ENCODE results near the gene MACF1.

The MACF1 gene

DNA sequence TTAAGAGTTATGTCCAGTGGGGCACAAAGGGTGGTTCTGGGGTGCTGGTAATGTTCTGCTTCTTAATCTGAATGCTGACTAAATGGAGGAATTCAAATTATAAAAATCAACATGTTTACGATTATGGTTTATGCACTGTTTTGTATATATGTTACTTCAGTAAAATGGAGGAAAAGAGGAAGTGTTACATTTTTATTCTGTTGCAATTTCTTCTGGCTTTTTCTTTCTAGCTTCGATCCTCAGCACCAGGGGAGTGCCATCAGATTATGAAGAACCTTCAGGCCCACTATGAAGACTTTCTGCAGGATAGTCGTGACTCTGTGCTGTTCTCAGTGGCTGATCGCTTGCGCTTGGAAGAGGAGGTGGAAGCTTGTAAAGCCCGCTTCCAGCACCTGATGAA lies 105.5 kb downstream of the MACF1 start:
- H2BK120ac ChIP-seq (ENCODE audit: insufficient read depth, low read length, poor library complexity) = no peak overlapping the region
- H4K12ac ChIP-seq (ENCODE audit: low read depth, low read length) = no peak overlapping the region
- no peaks in the 10 kb centered on the region for H3K79me2 ChIP-seq (ENCODE audit: control insufficient read depth, insufficient read depth, low read length, poor library complexity)
- no peak overlapping the region for H3K27ac ChIP-seq (ENCODE audit: low read depth, low read length)
- no peaks in the 10 kb centered on the region for H3K4me1 ChIP-seq (ENCODE audit: control insufficient read depth in 1 of 2, insufficient read depth in 2 of 2, low read length in 2 of 2)
- H3K9ac ChIP-seq (ENCODE audit: low read length) = no peak overlapping the region
- no peak overlapping the region for H2AK5ac ChIP-seq (ENCODE audit: low read length)
- no peak overlapping the region for H4K91ac ChIP-seq (ENCODE audit: low read depth, low read length)
- no peak overlapping the region for H3K4me3 ChIP-seq (ENCODE audit: low read depth, low read length)
- H2BK12ac ChIP-seq (ENCODE audit: low read length) = no peak overlapping the region
- no peak overlapping the region for H3K14ac ChIP-seq (ENCODE audit: low read length)
- no peaks in the 10 kb centered on the region for H3K27me3 ChIP-seq (ENCODE audit: insufficient read depth, low read length)
- no peak overlapping the region for H2AFZ ChIP-seq (ENCODE audit: insufficient read depth, low read length, poor library complexity)
- H4K8ac ChIP-seq (ENCODE audit: low read depth, low read length) = no peak overlapping the region
- no peak overlapping the region for H3K4ac ChIP-seq (ENCODE audit: low read depth, low read length)
- H3K79me1 ChIP-seq (ENCODE audit: low read length) = no peaks in the 10 kb centered on the region
- H2BK5ac ChIP-seq (ENCODE audit: low read depth, low read length, poor library complexity) = no peak overlapping the region
- WGBS (ENCODE audit: extremely low coverage, insufficient coverage, insufficient read length) = no CpG with 5 or more reads among the region's 6 CpGs
- no peak overlapping the region for H3K4me2 ChIP-seq (ENCODE audit: low read length)
- H3K9me3 ChIP-seq (ENCODE audit: insufficient read depth, low read depth, low read length) = no peaks in the 10 kb centered on the region
- no peak overlapping the region for H3K23ac ChIP-seq (ENCODE audit: low read length)
- no peak for DNase-seq
- H3K18ac ChIP-seq (ENCODE audit: low read length) = no peak overlapping the region
- peaks cover 18 to 23% of the 10 kb centered on the region in 2 experiments for H3K36me3 ChIP-seq (ENCODE audit: control insufficient read depth in 1 of 2, insufficient read depth in 2 of 2, low read length in 2 of 2)

DNA sequence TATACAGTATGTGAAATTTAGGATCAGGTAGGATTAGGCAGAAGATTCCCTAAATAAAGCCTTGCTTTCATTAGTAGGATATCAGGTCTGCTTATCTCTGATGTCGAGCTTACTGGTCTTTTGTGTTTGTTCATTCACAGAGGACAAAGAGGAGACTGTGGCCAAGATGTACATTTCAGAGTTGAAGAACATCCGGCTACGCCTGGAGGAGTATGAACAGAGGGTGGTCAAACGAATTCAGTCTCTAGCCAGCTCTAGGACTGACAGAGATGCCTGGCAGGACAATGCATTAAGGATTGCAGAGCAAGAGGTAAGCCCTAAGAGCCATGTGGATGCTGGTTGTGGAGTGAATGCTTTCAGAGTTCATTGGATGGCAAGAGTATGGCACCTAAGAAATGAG lies 106.2 kb downstream of the MACF1 start:
- no CpG with 5 or more reads among the region's 4 CpGs for WGBS (ENCODE audit: extremely low coverage, insufficient coverage, insufficient read length)

DNA sequence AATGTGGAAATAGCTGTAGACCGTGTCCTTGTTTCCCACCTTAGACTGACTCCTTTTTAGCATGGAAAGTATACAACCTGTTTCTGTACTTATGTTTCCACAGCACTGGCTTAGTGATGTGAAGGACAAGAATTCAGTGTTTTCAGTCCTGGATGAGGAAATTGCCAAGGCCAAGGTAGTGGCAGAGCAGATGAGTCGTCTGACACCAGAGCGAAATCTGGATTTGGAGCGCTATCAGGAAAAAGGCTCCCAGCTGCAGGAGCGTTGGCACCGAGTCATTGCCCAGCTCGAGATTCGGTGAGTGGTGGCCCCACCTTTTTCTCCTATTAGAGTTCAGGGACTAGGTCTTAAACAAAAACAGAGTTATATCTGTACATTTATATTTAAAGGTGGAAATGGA lies 112.6 kb downstream of the MACF1 start:
- peaks cover 20 to 41% of the 10 kb centered on the region in 2 experiments for H3K36me3 ChIP-seq (ENCODE audit: control insufficient read depth in 1 of 2, insufficient read depth in 2 of 2, low read length in 2 of 2)
- H3K79me1 ChIP-seq (ENCODE audit: low read length) = no peaks in the 10 kb centered on the region
- H3K4ac ChIP-seq (ENCODE audit: low read depth, low read length) = no peak overlapping the region
- H2BK12ac ChIP-seq (ENCODE audit: low read length) = no peak overlapping the region
- H3K9ac ChIP-seq (ENCODE audit: low read length) = no peak overlapping the region
- no peak overlapping the region for H2AK5ac ChIP-seq (ENCODE audit: low read length)
- no peak overlapping the region for H3K4me3 ChIP-seq (ENCODE audit: low read depth, low read length)
- H2BK120ac ChIP-seq (ENCODE audit: insufficient read depth, low read length, poor library complexity) = no peak overlapping the region
- no peak overlapping the region for H3K18ac ChIP-seq (ENCODE audit: low read length)
- no peak overlapping the region for H2BK5ac ChIP-seq (ENCODE audit: low read depth, low read length, poor library complexity)
- H3K14ac ChIP-seq (ENCODE audit: low read length) = no peak overlapping the region
- no peak for DNase-seq
- no CpG with 5 or more reads among the region's 8 CpGs for WGBS (ENCODE audit: extremely low coverage, insufficient coverage, insufficient read length)
- no peak overlapping the region for H3K4me2 ChIP-seq (ENCODE audit: low read length)
- no peaks in the 10 kb centered on the region for H3K4me1 ChIP-seq (ENCODE audit: control insufficient read depth in 1 of 2, insufficient read depth in 2 of 2, low read length in 2 of 2)
- no peaks in the 10 kb centered on the region for H3K27me3 ChIP-seq (ENCODE audit: insufficient read depth, low read length)
- no peak overlapping the region for H4K8ac ChIP-seq (ENCODE audit: low read depth, low read length)
- H3K79me2 ChIP-seq (ENCODE audit: control insufficient read depth, insufficient read depth, low read length, poor library complexity) = no peaks in the 10 kb centered on the region
- no peak overlapping the region for H2AFZ ChIP-seq (ENCODE audit: insufficient read depth, low read length, poor library complexity)
- H4K91ac ChIP-seq (ENCODE audit: low read depth, low read length) = no peak overlapping the region
- no peak overlapping the region for H3K23ac ChIP-seq (ENCODE audit: low read length)
- no peak overlapping the region for H3K27ac ChIP-seq (ENCODE audit: low read depth, low read length)
- no peaks in the 10 kb centered on the region for H3K9me3 ChIP-seq (ENCODE audit: insufficient read depth, low read depth, low read length)
- no peak overlapping the region for H4K12ac ChIP-seq (ENCODE audit: low read depth, low read length)

More for the DNA sequence above, 106.2 kb downstream of the MACF1 start:
- no peak for DNase-seq
- no peak overlapping the region for H4K8ac ChIP-seq (ENCODE audit: low read depth, low read length)
- H3K9ac ChIP-seq (ENCODE audit: low read length) = peak overlapping the region; percentile 65
- no peak overlapping the region for H3K4me3 ChIP-seq (ENCODE audit: low read depth, low read length)
- no peak overlapping the region for H4K91ac ChIP-seq (ENCODE audit: low read depth, low read length)
- no peaks in the 10 kb centered on the region for H3K4me1 ChIP-seq (ENCODE audit: control insufficient read depth in 1 of 2, insufficient read depth in 2 of 2, low read length in 2 of 2)
- no peak overlapping the region for H2AFZ ChIP-seq (ENCODE audit: insufficient read depth, low read length, poor library complexity)
- no peak overlapping the region for H3K4me2 ChIP-seq (ENCODE audit: low read length)
- no peak overlapping the region for H2BK5ac ChIP-seq (ENCODE audit: low read depth, low read length, poor library complexity)
- no peak overlapping the region for H3K18ac ChIP-seq (ENCODE audit: low read length)
- H3K79me1 ChIP-seq (ENCODE audit: low read length) = no peaks in the 10 kb centered on the region
- no peaks in the 10 kb centered on the region for H3K9me3 ChIP-seq (ENCODE audit: insufficient read depth, low read depth, low read length)
- no peak overlapping the region for H2BK120ac ChIP-seq (ENCODE audit: insufficient read depth, low read length, poor library complexity)
- H3K23ac ChIP-seq (ENCODE audit: low read length) = no peak overlapping the region
- no peak overlapping the region for H3K27ac ChIP-seq (ENCODE audit: low read depth, low read length)
- H3K4ac ChIP-seq (ENCODE audit: low read depth, low read length) = no peak overlapping the region
- no peak overlapping the region for H3K14ac ChIP-seq (ENCODE audit: low read length)
- no peaks in the 10 kb centered on the region for H3K79me2 ChIP-seq (ENCODE audit: control insufficient read depth, insufficient read depth, low read length, poor library complexity)
- no peak overlapping the region for H2AK5ac ChIP-seq (ENCODE audit: low read length)
- peaks cover 19 to 23% of the 10 kb centered on the region in 2 experiments for H3K36me3 ChIP-seq (ENCODE audit: control insufficient read depth in 1 of 2, insufficient read depth in 2 of 2, low read length in 2 of 2)
- H2BK12ac ChIP-seq (ENCODE audit: low read length) = no peak overlapping the region
- no peak overlapping the region for H4K12ac ChIP-seq (ENCODE audit: low read depth, low read length)
- no peaks in the 10 kb centered on the region for H3K27me3 ChIP-seq (ENCODE audit: insufficient read depth, low read length)

DNA sequence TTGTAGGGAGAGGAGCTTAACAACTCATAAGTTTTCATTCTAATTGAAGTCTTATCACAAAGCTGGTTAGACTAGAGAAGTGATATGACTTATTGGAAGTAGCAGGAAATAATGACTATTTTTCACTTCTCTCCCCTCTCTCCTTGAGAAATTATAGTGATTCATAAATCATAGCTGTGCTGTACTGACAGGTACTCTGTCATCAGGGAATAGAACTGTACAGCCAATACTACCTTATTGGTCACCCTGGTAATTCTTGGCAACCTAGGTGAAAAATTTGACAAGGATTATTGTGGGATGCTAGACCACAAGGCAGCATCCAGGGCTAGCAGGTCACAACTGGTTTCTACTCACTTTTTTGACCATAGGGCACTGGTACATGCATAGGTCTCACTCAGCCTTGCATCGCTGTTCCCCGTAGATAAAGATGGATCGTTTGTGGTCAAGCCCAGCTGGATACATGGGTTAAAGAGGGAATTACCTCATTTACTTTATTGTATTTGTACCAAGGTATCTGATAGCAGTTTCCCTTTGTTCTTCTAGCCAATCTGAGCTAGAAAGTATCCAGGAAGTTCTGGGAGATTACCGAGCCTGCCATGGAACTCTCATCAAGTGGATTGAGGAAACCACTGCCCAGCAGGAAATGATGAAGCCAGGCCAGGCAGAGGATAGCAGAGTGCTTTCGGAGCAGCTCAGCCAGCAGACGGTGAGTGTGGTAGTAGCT lies 113.6 kb downstream of the MACF1 start:
- no peak overlapping the region for H2AFZ ChIP-seq (ENCODE audit: insufficient read depth, low read length, poor library complexity)
- H3K14ac ChIP-seq (ENCODE audit: low read length) = no peak overlapping the region
- no peaks in the 10 kb centered on the region for H3K9me3 ChIP-seq (ENCODE audit: insufficient read depth, low read depth, low read length)
- H3K23ac ChIP-seq (ENCODE audit: low read length) = no peak overlapping the region
- H2BK12ac ChIP-seq (ENCODE audit: low read length) = no peak overlapping the region
- H3K9ac ChIP-seq (ENCODE audit: low read length) = no peak overlapping the region
- no peak overlapping the region for H4K12ac ChIP-seq (ENCODE audit: low read depth, low read length)
- H3K4me1 ChIP-seq (ENCODE audit: control insufficient read depth in 1 of 2, insufficient read depth in 2 of 2, low read length in 2 of 2) = no peaks in the 10 kb centered on the region
- no peak overlapping the region for H3K4me3 ChIP-seq (ENCODE audit: low read depth, low read length)
- no peak for DNase-seq
- H3K79me1 ChIP-seq (ENCODE audit: low read length) = no peaks in the 10 kb centered on the region
- no peak overlapping the region for H3K4ac ChIP-seq (ENCODE audit: low read depth, low read length)
- H3K18ac ChIP-seq (ENCODE audit: low read length) = no peak overlapping the region
- no peak overlapping the region for H4K91ac ChIP-seq (ENCODE audit: low read depth, low read length)
- H3K79me2 ChIP-seq (ENCODE audit: control insufficient read depth, insufficient read depth, low read length, poor library complexity) = no peaks in the 10 kb centered on the region
- H2AK5ac ChIP-seq (ENCODE audit: low read length) = no peak overlapping the region
- no peak overlapping the region for H3K27ac ChIP-seq (ENCODE audit: low read depth, low read length)
- H3K36me3 ChIP-seq (ENCODE audit: control insufficient read depth in 1 of 2, insufficient read depth in 2 of 2, low read length in 2 of 2) = peaks cover 23 to 44% of the 10 kb centered on the region in 2 experiments
- no peak overlapping the region for H3K4me2 ChIP-seq (ENCODE audit: low read length)
- no peak overlapping the region for H2BK5ac ChIP-seq (ENCODE audit: low read depth, low read length, poor library complexity)
- no peaks in the 10 kb centered on the region for H3K27me3 ChIP-seq (ENCODE audit: insufficient read depth, low read length)
- no peak overlapping the region for H4K8ac ChIP-seq (ENCODE audit: low read depth, low read length)
- no peak overlapping the region for H2BK120ac ChIP-seq (ENCODE audit: insufficient read depth, low read length, poor library complexity)
- no CpG with 5 or more reads among the region's 6 CpGs for WGBS (ENCODE audit: extremely low coverage, insufficient coverage, insufficient read length)
